K562 (cell line): Measurements from ENCODE around the gene FTH1. TPM values are rescaled to one million over a fixed set of nuclear protein-coding genes. Genes with fewer than 3 reads are reported as not detected.

Source experiments
- ATAC-seq: fragments of 200-7000 bp; cut with Tn5 transposase; 3 replicates; pipeline ENCODE4 v1.9.1; 2020; ENCODE audit warnings: moderate library complexity
- BruUV-seq: library from RNA; stranded (reverse); fragments of 400-500 nt; replicated peaks from 2 replicates; lab custom pipeline; 2021; lab: Mats Ljungman, UMichigan
- CTCF ChIA-PET: fragments of 300-600 bp; formaldehyde crosslinking; extraction: SDS; loops from one replicate; lab custom pipeline; 2021; ENCODE audit warnings: low intra/inter-chr PET ratio; lab: Yijun Ruan, JAX
- POLR2A ChIA-PET: fragments of 300-600, 350-650 bp; sonication (Branson Sonifier 250); formaldehyde crosslinking; extraction: SDS; loops from one replicate; lab custom pipeline; 2021; ENCODE audit warnings: antibody characterized with exemption, inconsistent platforms; lab: Yijun Ruan, JAX
- DNase-seq, 4 experiments: peaks; one replicate each; pipeline versions ENCODE4 v3.0.0 to v3.0.0-alpha.2; 2011 to 2018; ENCODE audit warnings: low spot score in 3 of 4, mixed read lengths in 3 of 4; ENCODE audit errors: extremely low read depth in 1 of 4
- FAIRE-seq: peaks from 2 replicates; lab custom pipeline; 2011; peaks lifted over from hg19 to GRCh38; lab: Jason Lieb, UNC
- H2AFZ ChIP-seq: 2 replicates; pipeline ENCODE4 v1.6.0; 2011; ENCODE audit warnings: low read depth, low read length, control low read depth, inconsistent platforms
- H3K27ac ChIP-seq: fragments of 200-600 bp; 3 replicates; pipeline ENCODE4 v1.8.0; 2011; ENCODE audit warnings: low read depth, mild to moderate bottlenecking, control low read depth, inconsistent platforms, low read length, moderate library complexity, mixed read lengths; ENCODE audit errors: extremely low read depth
- H3K27me3 ChIP-seq, 2 experiments: fragments of 300-600 bp in 1 of 2; 2 replicates in 1 of 2; 3 replicates in 1 of 2; pipeline versions ENCODE4 v1.6.0 to v1.8.0; 2011; ENCODE audit warnings: inconsistent platforms in 2 of 2, low read length in 2 of 2, mild to moderate bottlenecking in 1 of 2, mixed read lengths in 1 of 2, moderate library complexity in 1 of 2; ENCODE audit not compliant: control insufficient read depth in 2 of 2, insufficient read depth in 2 of 2
- H3K36me3 ChIP-seq: fragments of 300-600 bp; 3 replicates; pipeline ENCODE4 v1.8.0; 2011; ENCODE audit warnings: mild to moderate bottlenecking, low read length, inconsistent platforms; ENCODE audit not compliant: control insufficient read depth, insufficient read depth
- H3K4me1 ChIP-seq, 2 experiments: fragments of 200-600 bp in 1 of 2; replicated peaks in 1 of 2; 2 replicates in 1 of 2; 3 replicates in 1 of 2; pipeline versions ENCODE4 v1.5.1 to v1.8.0; 2011; ENCODE audit warnings: inconsistent platforms in 2 of 2, low read length in 2 of 2, mild to moderate bottlenecking in 1 of 2, mixed read lengths in 1 of 2, moderate library complexity in 1 of 2; ENCODE audit not compliant: control insufficient read depth in 2 of 2, insufficient read depth in 2 of 2
- H3K4me2 ChIP-seq: 2 replicates; pipeline ENCODE4 v1.6.1; 2011; ENCODE audit warnings: low read length, control low read depth, inconsistent platforms, mixed read lengths; ENCODE audit not compliant: insufficient read depth
- H3K4me3 ChIP-seq: fragments of 200-600 bp; sonication (generic), shearing (Covaris generic); 2 replicates; pipeline ENCODE4 v1.5.1; 2016; ENCODE audit warnings: control low read depth, inconsistent platforms
- H3K79me2 ChIP-seq: fragments of 200-600 bp; 3 replicates; pipeline ENCODE4 v1.8.0; 2011; ENCODE audit warnings: low read length, inconsistent platforms; ENCODE audit not compliant: control insufficient read depth, insufficient read depth
- H3K9ac ChIP-seq, 2 experiments: 2 replicates each; pipeline versions ENCODE4 v1.6.0 to v1.6.1; 2011; ENCODE audit warnings: low read depth in 2 of 2, low read length in 2 of 2, control low read depth in 1 of 2, inconsistent platforms in 1 of 2, mild to moderate bottlenecking in 1 of 2, mixed read lengths in 1 of 2; ENCODE audit not compliant: insufficient read depth in 1 of 2
- H3K9me1 ChIP-seq: one replicate; pipeline ENCODE4 v1.6.0; 2011; ENCODE audit warnings: inconsistent platforms, mild to moderate bottlenecking, low read length, moderate library complexity; ENCODE audit not compliant: control insufficient read depth, insufficient read depth
- H3K9me3 ChIP-seq: replicated peaks from 2 replicates; pipeline ENCODE4 v1.5.1; 2011; ENCODE audit warnings: low read depth, low read length, inconsistent platforms; ENCODE audit not compliant: control insufficient read depth, insufficient read depth
- H4K20me1 ChIP-seq: replicated peaks from 2 replicates; pipeline ENCODE4 v1.6.1; 2011; ENCODE audit warnings: low read length, inconsistent platforms, mixed read lengths; ENCODE audit not compliant: control insufficient read depth, insufficient read depth
- ILF3 ChIP-seq: fragments of 450-650 bp; IDR thresholded peaks from 2 replicates; pipeline ENCODE4 v1.6.1; 2018; ENCODE audit warnings: antibody characterized with exemption, mild to moderate bottlenecking, moderate library complexity, borderline replicate concordance
- STAT5B ChIP-seq: fragments of 250-450 bp; sonication (Bioruptor Pico); IDR thresholded peaks from 2 replicates; pipeline ENCODE4 v1.8.0; 2021; ENCODE audit warnings: mild to moderate bottlenecking, inconsistent platforms
- ZKSCAN1 ChIP-seq: fragments of 150-350 bp; IDR thresholded peaks from 2 replicates; pipeline ENCODE4 v1.6.1; 2016; ENCODE audit warnings: low read depth, low read length
- ZNF79 ChIP-seq: fragments of 250-450 bp; sonication (Bioruptor Pico); IDR thresholded peaks from 2 replicates; pipeline ENCODE4 v1.4.0; 2020; ENCODE audit warnings: low read depth, mild to moderate bottlenecking, moderate library complexity
- WGBS: fragments of 100-300 bp; shearing (Covaris generic); methylation state at CpG from one replicate; pipeline ENCODE4 v1.1.6; 2016; ENCODE audit warnings: low coverage, mixed read lengths; ENCODE audit not compliant: insufficient coverage; ENCODE audit errors: missing lambda C conversion rate; 5-methylcytosine and 5-hydroxymethylcytosine counted together
- in situ Hi-C: fragments of 300-500 bp; cut with MboI; formaldehyde crosslinking; loops from 4 replicates; pipeline ENCODE4 v1.15.0; 2018; ENCODE audit warnings: inconsistent platforms, mixed read lengths
- intact Hi-C: fragments of 100-400 bp; cut with micrococcal nuclease; formaldehyde crosslinking; loops from 2 replicates; pipeline ENCODE4 v1.14.2; 2022
- polyA plus RNA-seq, 8 experiments: library from polyadenylated mRNA; depleted of rRNA in 4 of 8; stranded (reverse) in 5 of 8; unstranded in 3 of 8; fragments of >200 nt; fragmentation: Nextera tagmentation in 2 of 8; fragmentation: Illumina TruSeq in 1 of 8; extraction: Ambion mirVana in 2 of 8; extraction: Trizol in 1 of 8; gene quantifications; 2 replicates each; pipeline versions ENCODE4 v1.2.1 to v1.2.3, GENCODE V29; 2011 to 2014; ENCODE audit warnings: inconsistent platforms in 1 of 8, missing spikeins in 1 of 8
- total RNA-seq, 7 experiments: library from RNA; depleted of rRNA in 6 of 7; stranded (reverse); fragments of >200 nt in 6 of 7; fragmentation: Illumina TruSeq in 2 of 7; extraction: Trizol in 2 of 7; gene quantifications; 2 replicates each; pipeline versions ENCODE4 v1.2.1 to v1.2.3, GENCODE V29; 2011 to 2021; ENCODE audit warnings: low replicate concordance in 1 of 7
- TF ChIP-seq, protein P1 (sequence below): sonication (generic); formaldehyde crosslinking; IDR thresholded peaks from 2 replicates; pipeline ENCODE4 v1.8.1; 2023; ENCODE audit warnings: mild to moderate bottlenecking, missing genetic modification reagents

The FTH1 gene
- total and polyA plus RNA-seq, 9 of the 15 experiments (the other 6 are each of a cell fraction or from before 2014, with no cell fraction given) = 370 to 3,146 (median 802) TPM

DNA sequence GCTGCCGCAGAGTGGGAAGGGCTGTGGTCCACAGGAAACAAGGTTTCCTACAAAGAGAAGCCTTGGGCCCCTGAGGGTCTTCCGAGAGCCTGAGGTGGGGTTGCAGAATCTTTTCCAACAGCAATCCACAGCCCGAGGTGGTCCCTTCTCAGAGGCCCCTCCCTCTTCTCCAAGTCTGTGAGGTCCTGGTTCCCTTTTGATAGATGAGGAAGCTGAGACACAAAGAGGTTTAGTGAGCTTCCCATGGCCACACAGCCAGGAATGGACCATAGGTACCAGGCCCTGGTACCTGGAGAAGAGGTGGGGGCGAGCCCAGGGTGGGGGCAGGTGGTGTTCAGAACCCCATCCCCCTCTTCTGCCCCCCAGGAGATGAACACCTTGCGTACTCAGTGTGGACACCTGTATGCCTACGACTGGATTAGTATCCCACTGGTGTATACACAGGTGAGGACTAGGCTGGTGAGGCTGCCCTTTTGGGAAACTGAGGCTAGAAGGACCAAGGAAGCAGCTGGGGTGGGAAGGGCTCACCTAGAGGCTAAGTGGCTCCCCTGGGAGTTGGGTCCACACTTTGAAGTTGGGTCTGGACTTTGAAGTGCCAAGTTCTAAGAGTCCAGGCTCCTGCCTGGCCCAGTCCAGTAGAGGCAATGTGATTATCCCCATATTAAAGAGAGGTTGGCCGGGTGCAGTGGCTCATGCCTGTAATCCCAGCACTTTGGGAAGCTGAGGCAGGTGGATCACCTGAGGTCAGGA is 10.2 kb downstream of the FTH1 start (continued):
- no peak for TF ChIP-seq STAT5B
- no peak for TF ChIP-seq ILF3

DNA sequence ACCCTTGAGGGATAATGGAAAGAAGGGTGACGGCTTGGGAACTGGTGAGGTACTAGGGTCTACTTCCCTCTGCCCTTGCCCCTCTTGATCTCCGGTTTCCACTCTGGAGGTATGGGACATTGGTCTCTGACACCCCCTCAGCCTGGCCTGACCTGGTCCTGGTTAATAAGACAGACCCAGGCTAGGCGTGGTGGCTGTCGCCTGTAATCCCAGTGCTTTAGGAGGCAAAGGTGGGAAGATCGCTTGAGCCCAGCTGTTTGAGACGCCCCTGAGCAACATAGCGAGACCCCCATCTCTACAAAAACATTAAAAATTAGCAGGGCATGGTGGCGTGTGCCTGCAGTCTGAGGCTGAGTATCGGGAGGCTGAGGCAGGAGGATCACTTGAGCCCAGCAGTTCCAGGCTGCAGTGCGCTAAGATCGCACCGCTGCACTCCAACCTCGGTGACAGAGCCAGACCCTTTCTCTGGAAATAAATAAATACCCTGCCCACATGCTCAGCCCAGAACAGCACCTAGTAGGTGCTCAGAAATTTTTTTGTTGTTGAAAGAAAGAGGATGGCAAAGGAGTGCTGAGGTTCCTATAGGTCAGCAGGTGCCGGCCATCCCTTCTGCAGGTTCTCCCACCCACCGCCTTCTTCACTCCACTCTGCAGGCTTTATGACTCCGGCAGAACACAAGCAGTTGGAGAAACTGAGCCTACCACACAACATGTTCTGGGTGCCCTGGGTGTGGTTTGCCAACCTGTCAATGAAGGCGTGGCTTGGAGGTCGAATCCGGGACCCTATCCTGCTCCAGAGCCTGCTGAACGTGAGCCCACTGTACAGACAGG is 11.0 kb downstream of the FTH1 start:
- ChIA-PET POLR2A (interaction anchor here (0.6 to 0.7 kb wide), 4 partner anchors 8 to 175 kb away, joined by 3 to 4 read pairs (median 3); partner anchors contain the start of gene FTH1), CTCF (no interaction called here)
- Histone ChIP-seq H3K79me2 (no peaks in the 10 kb centered on the region), H3K9me1 (no peaks in the 10 kb centered on the region), H3K4me3 (no peak overlapping the region), H3K27ac (no peak overlapping the region), H4K20me1 (no peaks in the 10 kb centered on the region), H3K9ac (no peak overlapping the region), H2AFZ (no peak overlapping the region), H3K36me3 (no peaks in the 10 kb centered on the region), H3K4me2 (no peak overlapping the region), H3K4me1 (peaks cover 27 to 31% of the 10 kb centered on the region in 2 experiments), H3K9me3 (no peaks in the 10 kb centered on the region), H3K27me3 (no peaks in the 10 kb centered on the region)
- intact Hi-C loops (no loop called here), in situ Hi-C loops (no loop called here)
- FAIRE-seq (no peak), DNase-seq (no peak), ATAC-seq (no peak)
- TF ChIP-seq, protein P1, sequence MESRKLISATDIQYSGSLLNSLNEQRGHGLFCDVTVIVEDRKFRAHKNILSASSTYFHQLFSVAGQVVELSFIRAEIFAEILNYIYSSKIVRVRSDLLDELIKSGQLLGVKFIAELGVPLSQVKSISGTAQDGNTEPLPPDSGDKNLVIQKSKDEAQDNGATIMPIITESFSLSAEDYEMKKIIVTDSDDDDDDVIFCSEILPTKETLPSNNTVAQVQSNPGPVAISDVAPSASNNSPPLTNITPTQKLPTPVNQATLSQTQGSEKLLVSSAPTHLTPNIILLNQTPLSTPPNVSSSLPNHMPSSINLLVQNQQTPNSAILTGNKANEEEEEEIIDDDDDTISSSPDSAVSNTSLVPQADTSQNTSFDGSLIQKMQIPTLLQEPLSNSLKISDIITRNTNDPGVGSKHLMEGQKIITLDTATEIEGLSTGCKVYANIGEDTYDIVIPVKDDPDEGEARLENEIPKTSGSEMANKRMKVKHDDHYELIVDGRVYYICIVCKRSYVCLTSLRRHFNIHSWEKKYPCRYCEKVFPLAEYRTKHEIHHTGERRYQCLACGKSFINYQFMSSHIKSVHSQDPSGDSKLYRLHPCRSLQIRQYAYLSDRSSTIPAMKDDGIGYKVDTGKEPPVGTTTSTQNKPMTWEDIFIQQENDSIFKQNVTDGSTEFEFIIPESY (CRISPR knock-in tag) = peak; percentile 94
- TF ChIP-seq ZNF79 (CRISPR knock-in tag) (no peak), ZKSCAN1 (peak; percentile 65)
- 64% methylated on average over 17 of the region's 20 CpGs for WGBS
- no TSS peak for BruUV-seq
